HL-60 (cell line): ENCODE results near the gene RC3H2.
"Not testable (repeated sequence)": the region's sequence is repeated elsewhere in the genome, so short reads cannot be mapped to it uniquely, and the experiment has no call there.

Experiments used
- DNase-seq, 2 experiments: peaks; one replicate each; pipeline ENCODE4 v3.0.0-alpha.2; 2010 to 2020; ENCODE audit warnings: low read depth in 1 of 2, low spot score in 1 of 2
- H3K27ac ChIP-seq: fragments of 250-450 bp; sonication (Bioruptor Pico); replicated peaks from 2 replicates; pipeline ENCODE4 v1.5.1; 2020; ENCODE audit warnings: mild to moderate bottlenecking, moderate library complexity
- H3K27me3 ChIP-seq: fragments of 250-450 bp; sonication (Bioruptor Pico); 2 replicates; pipeline ENCODE4 v1.5.1; 2021; ENCODE audit warnings: mild to moderate bottlenecking, moderate library complexity; ENCODE audit not compliant: insufficient read depth, poor library complexity, severe bottlenecking
- H3K4me3 ChIP-seq: replicated peaks from 2 replicates; pipeline ENCODE4 v1.5.1; 2011; ENCODE audit warnings: mild to moderate bottlenecking, control low read depth, low read length; ENCODE audit not compliant: insufficient read depth
- CTCF ChIP-seq: IDR thresholded peaks from one replicate; pipeline ENCODE4 v1.5.1; 2011; ENCODE audit warnings: low read length, control low read depth, inconsistent platforms; ENCODE audit not compliant: insufficient read depth
- GABPA ChIP-seq: IDR thresholded peaks from 2 replicates; pipeline ENCODE4 v1.6.1; 2012; ENCODE audit warnings: low read depth
- POLR2AphosphoS5 ChIP-seq: IDR thresholded peaks from 2 replicates; pipeline ENCODE4 v1.6.1; 2012; ENCODE audit warnings: low read depth
- REST ChIP-seq: IDR thresholded peaks from 2 replicates; pipeline ENCODE4 v1.6.1; 2012; ENCODE audit warnings: low read depth; ENCODE audit not compliant: insufficient replicate concordance
- SPI1 ChIP-seq: IDR thresholded peaks from 2 replicates; pipeline ENCODE4 v1.6.1; 2012; ENCODE audit warnings: low read depth, mild to moderate bottlenecking, borderline replicate concordance

The RC3H2 gene

GRCh38 chr9:122810306-122810946, 94.7 kb downstream of the RC3H2 start:
- no peak overlapping the region for H3K4me3 ChIP-seq
- no peaks in the 10 kb centered on the region for H3K27me3 ChIP-seq
- no peak overlapping the region for H3K27ac ChIP-seq
- peak; percentile 35 to 67 for DNase-seq
- TF ChIP-seq CTCF (peak; percentile 43), SPI1 (no peak)

DNA sequence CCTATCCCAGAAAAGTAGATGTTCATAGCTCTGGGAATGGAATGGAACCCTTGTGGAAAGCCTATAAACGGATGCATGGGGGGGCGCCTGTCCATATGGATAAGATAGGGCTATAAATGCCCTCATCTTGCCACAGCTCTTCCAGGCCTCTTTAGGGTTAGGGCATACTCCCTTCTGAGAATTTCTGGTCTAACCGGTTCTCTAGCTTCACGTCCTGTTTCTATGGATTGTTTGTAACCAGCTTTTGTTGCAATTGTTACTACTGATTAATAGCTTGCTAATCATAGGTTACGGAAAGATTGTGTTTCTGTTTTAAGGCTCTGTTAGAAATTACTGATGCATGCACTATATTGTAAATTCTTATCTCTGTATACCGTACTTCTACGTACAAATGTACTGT, 95.9 kb downstream of the RC3H2 start:
- H3K27me3 ChIP-seq, H3K27ac ChIP-seq, DNase-seq, H3K4me3 ChIP-seq: not testable (repeated sequence)

DNA sequence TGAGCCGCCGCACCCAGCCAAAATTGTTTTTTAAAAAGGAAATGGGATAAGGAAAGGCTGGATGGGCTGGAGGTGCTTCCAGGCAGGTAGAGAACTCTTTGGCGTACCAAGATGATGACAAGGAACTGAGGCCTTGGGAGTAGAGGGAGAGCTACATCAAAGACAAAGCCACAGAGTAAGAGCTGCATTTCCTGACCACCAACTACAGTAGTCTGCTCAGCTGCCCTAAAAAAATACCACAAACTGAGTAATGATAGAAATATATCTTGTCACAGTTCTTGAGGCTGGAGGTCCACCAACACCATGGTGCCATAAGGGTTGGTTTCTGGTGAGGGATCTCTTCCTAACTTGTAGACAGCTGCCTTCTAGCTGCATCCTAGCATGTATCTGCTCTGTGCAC, 97.0 kb downstream of the RC3H2 start:
- no peak for TF ChIP-seq CTCF
- TF ChIP-seq GABPA = no peak
- no peak for TF ChIP-seq SPI1
- TF ChIP-seq REST = no peak
- no peak for TF ChIP-seq POLR2AphosphoS5
- no peak overlapping the region for H3K27ac ChIP-seq
- H3K4me3 ChIP-seq = no peak overlapping the region
- DNase-seq = no peak
- H3K27me3 ChIP-seq = no peaks in the 10 kb centered on the region

DNA sequence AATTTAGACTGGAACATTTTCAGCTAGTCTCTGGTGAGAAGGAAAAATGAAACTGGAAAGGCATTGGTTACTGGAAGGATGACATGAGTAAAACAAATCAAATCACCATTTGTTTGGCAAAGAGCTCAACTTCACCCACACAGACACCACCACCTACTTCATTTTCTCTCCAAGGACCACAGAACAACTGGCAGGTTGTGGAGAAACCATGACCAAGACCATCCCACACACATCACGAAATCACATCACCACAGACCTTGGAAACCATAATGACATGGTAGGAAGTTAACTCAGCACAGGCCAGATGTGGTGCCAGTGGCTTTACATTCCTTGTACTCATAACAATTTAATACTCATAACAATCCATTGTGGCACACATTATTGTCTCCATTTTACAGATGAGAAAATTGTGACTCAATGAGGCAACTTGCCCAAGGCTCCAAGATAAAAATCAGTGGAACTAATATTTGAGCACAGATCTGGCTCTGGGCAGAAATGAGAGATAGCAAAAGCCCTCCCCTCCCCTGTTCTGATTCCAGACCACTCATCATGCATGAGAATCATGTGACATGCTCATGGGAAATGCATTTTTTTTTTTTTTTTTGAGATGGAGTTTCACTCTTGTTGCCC, 97.8 kb downstream of the RC3H2 start:
- Histone ChIP-seq H3K27me3 (no peaks in the 10 kb centered on the region), H3K27ac (no peak overlapping the region), H3K4me3 (no peak overlapping the region)
- DNase-seq = no peak
- no peak for TF ChIP-seq CTCF
- no peak for TF ChIP-seq SPI1
- no peak for TF ChIP-seq REST
- TF ChIP-seq POLR2AphosphoS5 = no peak
- TF ChIP-seq GABPA = no peak
